Hepatocyte (in vitro differentiated cells): ENCODE measurements around the gene PCYOX1L.

Experiments
- CTCF ChIP-seq: fragments of 200-600 bp; sonication (generic); IDR thresholded peaks from 2 replicates; pipeline ENCODE4 v1.5.1; 2016; ENCODE audit warnings: antibody characterized with exemption, mild to moderate bottlenecking; ENCODE audit not compliant: poor library complexity
- EZH2 ChIP-seq: fragments of 200-600 bp; sonication (generic); IDR thresholded peaks from 2 replicates; pipeline ENCODE4 v1.6.1; 2016; ENCODE audit warnings: antibody characterized with exemption, mild to moderate bottlenecking, borderline replicate concordance
- EZH2phosphoT487 ChIP-seq: fragments of 200-600 bp; sonication (generic); IDR thresholded peaks from one replicate; pipeline ENCODE4 v1.6.1; 2018; ENCODE audit warnings: antibody characterized with exemption, mild to moderate bottlenecking, low read depth, moderate library complexity; ENCODE audit not compliant: unreplicated experiment, severe bottlenecking

DNA sequence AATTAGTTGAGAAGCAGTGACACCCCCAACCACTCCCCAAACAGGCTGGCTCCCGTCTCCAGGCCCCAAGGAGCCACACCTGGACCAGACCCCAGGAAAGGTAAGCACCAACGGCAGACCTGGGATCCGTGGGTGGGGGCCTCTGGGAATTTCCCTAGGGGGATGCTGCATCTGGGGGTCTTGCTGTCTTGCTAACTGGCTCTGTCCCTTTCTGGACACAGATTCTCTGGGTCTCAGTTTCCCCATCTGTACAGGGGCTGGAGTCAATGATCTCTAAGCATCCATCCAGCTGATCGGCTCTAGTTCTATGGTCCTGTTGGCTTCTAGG, 49.1 kb downstream of the PCYOX1L start:
- TF ChIP-seq CTCF (no peak), EZH2 (no peak), EZH2phosphoT487 (no peak)
